Measurements from ENCODE around the gene PLXNA4. TPM values are rescaled to one million over a fixed set of nuclear protein-coding genes. Genes with fewer than 3 reads are reported as not detected.

The PLXNA4 gene
- total and polyA plus RNA-seq, 4 donors = 0.63 to 4.6 (median 2.1) TPM

DNA sequence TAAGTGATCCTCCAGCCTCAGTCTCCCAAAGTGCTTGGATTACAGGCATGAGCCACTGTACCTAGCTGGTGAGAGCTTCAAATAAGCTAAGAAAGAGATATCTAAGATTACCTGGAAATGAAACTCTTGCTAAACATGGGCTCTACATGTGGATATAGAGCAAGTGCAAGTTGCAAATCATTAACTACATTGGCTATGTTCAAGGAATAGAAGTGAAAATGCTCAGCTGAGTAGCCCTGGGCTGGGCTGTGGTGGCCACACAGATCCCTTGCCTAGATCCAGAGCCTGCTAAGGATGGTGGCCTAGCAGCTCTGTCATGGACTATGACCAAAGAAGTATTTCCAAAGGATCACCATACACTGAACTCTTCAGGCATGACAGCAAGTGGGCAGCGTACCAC, 209.3 kb downstream of the PLXNA4 start:
- ATAC-seq (ENCODE audit: insufficient read depth, low FRiP score) = no peak
- Histone ChIP-seq H3K9me3 (ENCODE audit: control insufficient read depth in 4 of 4, insufficient read depth in 3 of 4, low read length in 3 of 4) (peaks cover 0 to 2% (median 0%) of the 10 kb centered on the region in 4 donors), H3K36me3 (ENCODE audit: control insufficient read depth in 4 of 4, insufficient read depth in 4 of 4, low read length in 4 of 4) (no peaks in the 10 kb centered on the region), H3K9ac (ENCODE audit: insufficient read depth in 1 of 2, low read length in 2 of 2) (no peak overlapping the region), H3K27me3 (ENCODE audit: control insufficient read depth in 3 of 3, insufficient read depth in 3 of 3, low read length in 2 of 3) (peaks cover 0 to 14% (median 2%) of the 10 kb centered on the region in 3 donors), H3K27ac (ENCODE audit: low read depth in 1 of 2, low read length in 1 of 2) (no peak overlapping the region), H3K4me1 (ENCODE audit: control insufficient read depth in 5 of 5, insufficient read depth in 5 of 5, low read length in 5 of 5) (peaks cover 0 to 3% (median 0%) of the 10 kb centered on the region in 5 donors), H3K4me3 (no peak overlapping the region)
- DNase-seq = no peak
- 94 to 98% methylated on average over 1 of the region's 1 CpG for WGBS, 2 donors
- TF ChIP-seq, protein P1, sequence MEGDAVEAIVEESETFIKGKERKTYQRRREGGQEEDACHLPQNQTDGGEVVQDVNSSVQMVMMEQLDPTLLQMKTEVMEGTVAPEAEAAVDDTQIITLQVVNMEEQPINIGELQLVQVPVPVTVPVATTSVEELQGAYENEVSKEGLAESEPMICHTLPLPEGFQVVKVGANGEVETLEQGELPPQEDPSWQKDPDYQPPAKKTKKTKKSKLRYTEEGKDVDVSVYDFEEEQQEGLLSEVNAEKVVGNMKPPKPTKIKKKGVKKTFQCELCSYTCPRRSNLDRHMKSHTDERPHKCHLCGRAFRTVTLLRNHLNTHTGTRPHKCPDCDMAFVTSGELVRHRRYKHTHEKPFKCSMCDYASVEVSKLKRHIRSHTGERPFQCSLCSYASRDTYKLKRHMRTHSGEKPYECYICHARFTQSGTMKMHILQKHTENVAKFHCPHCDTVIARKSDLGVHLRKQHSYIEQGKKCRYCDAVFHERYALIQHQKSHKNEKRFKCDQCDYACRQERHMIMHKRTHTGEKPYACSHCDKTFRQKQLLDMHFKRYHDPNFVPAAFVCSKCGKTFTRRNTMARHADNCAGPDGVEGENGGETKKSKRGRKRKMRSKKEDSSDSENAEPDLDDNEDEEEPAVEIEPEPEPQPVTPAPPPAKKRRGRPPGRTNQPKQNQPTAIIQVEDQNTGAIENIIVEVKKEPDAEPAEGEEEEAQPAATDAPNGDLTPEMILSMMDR (IDR thresholded peaks at IDR 0.05; ENCODE audit: control extremely low read depth, extremely low read depth) = no peak

GRCh38 chr7:132364226-132364625, 212.0 kb downstream of the PLXNA4 start:
- Histone ChIP-seq H3K9ac (ENCODE audit: insufficient read depth in 1 of 2, low read length in 2 of 2) (no peak overlapping the region), H3K27ac (ENCODE audit: low read depth in 1 of 2, low read length in 1 of 2) (no peak overlapping the region), H3K4me1 (ENCODE audit: control insufficient read depth in 5 of 5, insufficient read depth in 5 of 5, low read length in 5 of 5) (peaks cover 0 to 3% (median 0%) of the 10 kb centered on the region in 5 donors), H3K4me3 (no peak overlapping the region), H3K9me3 (ENCODE audit: control insufficient read depth in 4 of 4, insufficient read depth in 3 of 4, low read length in 3 of 4) (peaks cover 0 to 2% (median 0%) of the 10 kb centered on the region in 4 donors), H3K27me3 (ENCODE audit: control insufficient read depth in 3 of 3, insufficient read depth in 3 of 3, low read length in 2 of 3) (peaks cover 0 to 12% (median 2%) of the 10 kb centered on the region in 3 donors), H3K36me3 (ENCODE audit: control insufficient read depth in 4 of 4, insufficient read depth in 4 of 4, low read length in 4 of 4) (no peaks in the 10 kb centered on the region)
- DNase-seq (no peak), ATAC-seq (ENCODE audit: insufficient read depth, low FRiP score) (no peak)
- TF ChIP-seq, protein P1 (IDR thresholded peaks at IDR 0.05; ENCODE audit: control extremely low read depth, extremely low read depth) = no peak
- 78 to 85% methylated on average over 5 of the region's 5 CpGs for WGBS, 2 donors

- ATAC-seq (ENCODE audit: insufficient read depth, low FRiP score) = no peak
- DNase-seq = no peak
- H3K4me1 ChIP-seq (ENCODE audit: control insufficient read depth in 5 of 5, insufficient read depth in 5 of 5, low read length in 5 of 5) = peaks cover 0 to 3% (median 0%) of the 10 kb centered on the region in 5 donors
- H3K27me3 ChIP-seq (ENCODE audit: control insufficient read depth in 3 of 3, insufficient read depth in 3 of 3, low read length in 2 of 3) = peaks cover 0 to 11% (median 4%) of the 10 kb centered on the region in 3 donors
- H3K4me3 ChIP-seq = no peak overlapping the region
- 90 to 92% methylated on average over 2 of the region's 2 CpGs for WGBS, 2 donors
- TF ChIP-seq, protein P1 (IDR thresholded peaks at IDR 0.05; ENCODE audit: control extremely low read depth, extremely low read depth) = no peak
- H3K9ac ChIP-seq (ENCODE audit: insufficient read depth in 1 of 2, low read length in 2 of 2) = no peak overlapping the region
- no peaks in the 10 kb centered on the region for H3K36me3 ChIP-seq (ENCODE audit: control insufficient read depth in 4 of 4, insufficient read depth in 4 of 4, low read length in 4 of 4)
- H3K9me3 ChIP-seq (ENCODE audit: control insufficient read depth in 4 of 4, insufficient read depth in 3 of 4, low read length in 3 of 4) = peaks cover 0 to 2% (median 0%) of the 10 kb centered on the region in 4 donors
- no peak overlapping the region for H3K27ac ChIP-seq (ENCODE audit: low read depth in 1 of 2, low read length in 1 of 2)
Observed at GRCh38 chr7:132362059-132362458, 214.2 kb downstream of the PLXNA4 start.

DNA sequence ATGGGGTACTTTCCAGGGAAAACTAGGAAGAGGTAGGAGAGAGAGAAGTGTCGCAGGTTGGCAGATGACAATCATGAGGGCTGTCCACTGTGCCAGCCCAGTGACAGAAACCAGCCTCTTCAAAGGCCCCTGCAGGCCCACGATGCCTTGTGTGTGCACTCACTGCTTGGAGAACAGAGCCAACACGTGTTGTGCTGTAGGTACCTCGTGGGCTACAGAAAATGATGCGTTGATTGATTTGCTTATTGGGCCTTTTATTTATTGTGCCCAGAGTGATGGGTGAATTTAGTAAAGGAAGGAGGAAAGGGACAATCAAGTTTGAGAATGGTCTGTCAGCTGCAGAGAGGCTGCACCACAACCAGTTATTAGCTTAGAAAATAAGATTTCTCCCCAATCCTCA, 215.1 kb downstream of the PLXNA4 start:
- Histone ChIP-seq H3K27ac (ENCODE audit: low read depth in 1 of 2, low read length in 1 of 2) (no peak overlapping the region), H3K4me1 (ENCODE audit: control insufficient read depth in 5 of 5, insufficient read depth in 5 of 5, low read length in 5 of 5) (peaks cover 0 to 3% (median 0%) of the 10 kb centered on the region in 5 donors), H3K36me3 (ENCODE audit: control insufficient read depth in 4 of 4, insufficient read depth in 4 of 4, low read length in 4 of 4) (no peaks in the 10 kb centered on the region), H3K27me3 (ENCODE audit: control insufficient read depth in 3 of 3, insufficient read depth in 3 of 3, low read length in 2 of 3) (peaks cover 0 to 18% (median 5%) of the 10 kb centered on the region in 3 donors), H3K9me3 (ENCODE audit: control insufficient read depth in 4 of 4, insufficient read depth in 3 of 4, low read length in 3 of 4) (peaks cover 0 to 2% (median 0%) of the 10 kb centered on the region in 4 donors), H3K9ac (ENCODE audit: insufficient read depth in 1 of 2, low read length in 2 of 2) (no peak overlapping the region), H3K4me3 (no peak overlapping the region)
- TF ChIP-seq, protein P1 (IDR thresholded peaks at IDR 0.05; ENCODE audit: control extremely low read depth, extremely low read depth) = no peak
- no peak for ATAC-seq (ENCODE audit: insufficient read depth, low FRiP score)
- WGBS, 2 donors = 78 to 91% methylated on average over 5 of the region's 5 CpGs
- no peak for DNase-seq
